ENCODE results near the gene MAP3K7. TPM values are rescaled to one million over a fixed set of nuclear protein-coding genes. Genes with fewer than 3 reads are reported as not detected.

MAP3K7 gene
- total and polyA plus RNA-seq, 2 of the 8 experiments (the other 6 are each of a cell fraction or from before 2014, with no cell fraction given), result 27.3 to 34.8 TPM

- H2AFZ ChIP-seq (ENCODE audit: low read length), result no peak overlapping the region
- no peak overlapping the region for H2BK12ac ChIP-seq (ENCODE audit: low read depth, low read length)
- H3K4me1 ChIP-seq (replicated peaks in 1 of 4; ENCODE audit: control insufficient read depth in 3 of 4, insufficient read depth in 4 of 4, low read length in 3 of 4), result peaks cover 7 to 35% (median 15%) of the 10 kb centered on the region in 4 experiments
- H3K79me2 ChIP-seq (ENCODE audit: control insufficient read depth in 1 of 2, insufficient read depth in 2 of 2, low read length in 2 of 2), result no peaks in the 10 kb centered on the region
- ChIA-PET CTCF (ENCODE audit: partially characterized antibody) (interaction anchor here (0.6 to 10.3 kb wide), 6 partner anchors 10 to 716 kb away, joined by 3 to 106 read pairs (median 3); no protein-coding TSS in a partner anchor), POLR2A (ENCODE audit: partially characterized antibody) (interaction anchor here (1.0 to 1.2 kb wide), 4 partner anchors 9 to 106 kb away, joined by 3 to 5 read pairs (median 4); no protein-coding TSS in a partner anchor)
- no peak overlapping the region for H3K56ac ChIP-seq (replicated peaks; ENCODE audit: insufficient read length, low read depth, low read length)
- peak overlapping the region in 1 of 2 experiments; percentile 78; a peak in 1 of 4 replicates for H3K4me2 ChIP-seq (ENCODE audit: insufficient read depth in 1 of 2, low read depth in 2 of 2, low read length in 2 of 2)
- H3K23me2 ChIP-seq (ENCODE audit: low read depth, low read length), result no peaks in the 10 kb centered on the region
- H3K23ac ChIP-seq (ENCODE audit: insufficient read length), result no peak overlapping the region
- H3K9me3 ChIP-seq (ENCODE audit: insufficient read depth in 2 of 2, low read depth in 1 of 2, low read length in 1 of 2), result no peaks in the 10 kb centered on the region
- H3K27ac ChIP-seq (ENCODE audit: low read depth, low read length), result no peak overlapping the region
- DNase-seq (ENCODE audit: low read depth in 1 of 2, low spot score in 2 of 2), result no peak
- no peaks in the 10 kb centered on the region for H4K20me1 ChIP-seq (replicated peaks in 1 of 2; ENCODE audit: control insufficient read depth in 1 of 2, insufficient read depth in 2 of 2, low read length in 2 of 2)
- H4K5ac ChIP-seq (ENCODE audit: insufficient read length, low read depth, low read length), result no peak overlapping the region
- H2BK5ac ChIP-seq (ENCODE audit: low read depth, low read length), result no peak overlapping the region
- no peak overlapping the region for H2BK15ac ChIP-seq (ENCODE audit: low read length)
- H3K18ac ChIP-seq (ENCODE audit: extremely low read depth, low read length), result no peak overlapping the region; the same call in 1 of the 2 replicates
- H2AK5ac ChIP-seq (ENCODE audit: low read depth, low read length), result no peak overlapping the region
- H4K91ac ChIP-seq (replicated peaks; ENCODE audit: insufficient read length, low read length), result no peak overlapping the region
- H3K79me1 ChIP-seq (ENCODE audit: low read depth, low read length), result no peaks in the 10 kb centered on the region
- H4K8ac ChIP-seq (ENCODE audit: extremely low read depth, insufficient read depth, low read length), result no peak overlapping the region
- H3K4ac ChIP-seq (replicated peaks; ENCODE audit: insufficient read length, low read depth, low read length), result no peak overlapping the region
- WGBS, 2 experiments (ENCODE audit: extremely low coverage in 1 of 2, insufficient coverage in 1 of 2, insufficient read length in 1 of 2, insufficient replicate concordance in 2 of 2, low coverage in 1 of 2, low lambda C conversion rate in 2 of 2, missing lambda C conversion rate in 1 of 2), result 73% methylated on average over 2 of the region's 2 CpGs; no CpG with 5 or more reads in 1 of the 2 experiments
- no peak for FAIRE-seq
- H2BK120ac ChIP-seq (replicated peaks; ENCODE audit: low read depth, low read length), result no peak overlapping the region
- no peaks in the 10 kb centered on the region for H3K27me3 ChIP-seq (replicated peaks in 1 of 4; ENCODE audit: control insufficient read depth in 3 of 4, extremely low read depth in 1 of 4, insufficient read depth in 3 of 4, low read length in 3 of 4)
- H3K14ac ChIP-seq (ENCODE audit: insufficient read length), result no peak overlapping the region
- H2BK20ac ChIP-seq (ENCODE audit: low read length), result peak overlapping the region; percentile 0; the same call in 1 of the 2 replicates
- no peaks in the 10 kb centered on the region for H3K36me3 ChIP-seq (ENCODE audit: control insufficient read depth in 2 of 4, insufficient read depth in 4 of 4, low read length in 3 of 4)
- H3K9ac ChIP-seq (replicated peaks in 1 of 4; ENCODE audit: extremely low read depth in 1 of 4, low read depth in 3 of 4, low read length in 3 of 4), result no peak overlapping the region
- H3K4me3 ChIP-seq (ENCODE audit: extremely low read depth in 1 of 4, insufficient read depth in 2 of 4, low read depth in 3 of 4, low read length in 4 of 4), result no peak overlapping the region
- no peak for TF ChIP-seq NANOG (IDR thresholded peaks at IDR 0.05; ENCODE audit: insufficient read depth, low read depth, low read length, poor library complexity, severe bottlenecking)
- no peak for TF ChIP-seq EZH2 (IDR thresholded peaks at IDR 0.05; ENCODE audit: low read depth, low read length, severe bottlenecking)
- no peak for TF ChIP-seq TBP (IDR thresholded peaks at IDR 0.05; ENCODE audit: low read depth, low read length)
- no peak for TF ChIP-seq SAP30 (IDR thresholded peaks at IDR 0.05; ENCODE audit: insufficient read depth, insufficient replicate concordance, low read length)
- TF ChIP-seq BCL11A (IDR thresholded peaks at IDR 0.05; ENCODE audit: low read depth in 2 of 2, low read length in 2 of 2), result no peak
- no peak for TF ChIP-seq CHD1 (IDR thresholded peaks at IDR 0.05; ENCODE audit: low read depth, low read length)
- TF ChIP-seq CREB1 (IDR thresholded peaks at IDR 0.05), result no peak
- no peak for TF ChIP-seq GABPA (IDR thresholded peaks at IDR 0.05; ENCODE audit: borderline replicate concordance, insufficient read depth, low read length)
Observed at GRCh38 chr6:90493332-90493731, 93.5 kb downstream of the MAP3K7 start.

Data from H1 (cell line).